HEK293 (cell line): ENCODE data around the gene GGT5.

ENCODE experiments used
- CTCF ChIA-PET: fragments of 350-600 bp; formaldehyde crosslinking; extraction: SDS; loops from one replicate; lab custom pipeline; 2021; ENCODE audit warnings: antibody characterized with exemption; lab: Yijun Ruan, JAX
- POLR2A ChIA-PET: fragments of 300-600 bp; formaldehyde crosslinking; extraction: SDS; loops from one replicate; lab custom pipeline; 2020; ENCODE audit warnings: antibody characterized with exemption, inconsistent platforms; lab: Yijun Ruan, JAX
- H3K27ac ChIP-seq: fragments of 200-500 bp; sonication (Bioruptor generic); 2 replicates; pipeline ENCODE4 v1.5.1; 2014; ENCODE audit warnings: low read depth, low read length, control low read depth, inconsistent platforms; ENCODE audit errors: extremely low read depth
- H3K36me3 ChIP-seq, 2 experiments: fragments of 200-500 bp in 1 of 2; sonication (Bioruptor generic) in 1 of 2; 1 replicate in 1 of 2; 2 replicates in 1 of 2; pipeline ENCODE4 v1.5.1; 2014 to 2017; ENCODE audit warnings: inconsistent platforms in 2 of 2, low read length in 2 of 2; ENCODE audit not compliant: control insufficient read depth in 2 of 2, insufficient read depth in 1 of 2
- H3K4me1 ChIP-seq: fragments of 200-500 bp; sonication (Bioruptor generic); 2 replicates; pipeline ENCODE4 v1.5.1; 2014; ENCODE audit warnings: mild to moderate bottlenecking, low read length, inconsistent platforms; ENCODE audit not compliant: control insufficient read depth, insufficient read depth
- H3K4me3 ChIP-seq: 2 replicates; pipeline ENCODE4 v1.5.1; 2011; ENCODE audit warnings: low read depth, mild to moderate bottlenecking, control low read depth, low read length, moderate library complexity
- H3K9me3 ChIP-seq: fragments of 200-500 bp; sonication (Bioruptor generic); 2 replicates; pipeline ENCODE4 v1.5.1; 2014; ENCODE audit warnings: low read depth, low read length, inconsistent platforms; ENCODE audit not compliant: control insufficient read depth, insufficient read depth
- ZNF19 ChIP-seq: fragments of 450-650 bp; formaldehyde crosslinking; IDR thresholded peaks from 2 replicates; pipeline ENCODE4; 2016; ENCODE audit warnings: missing biosample characterization, missing genetic modification characterization, low read depth
- ZNF530 ChIP-seq: fragments of 450-650 bp; formaldehyde crosslinking; IDR thresholded peaks from 2 replicates; pipeline ENCODE4 v1.5.1; 2016; ENCODE audit warnings: low read depth, missing biosample characterization, missing genetic modification characterization
- ZNF596 ChIP-seq: fragments of 450-650 bp; IDR thresholded peaks from 2 replicates; pipeline ENCODE4 v1.5.0; 2018; ENCODE audit warnings: missing biosample characterization, mild to moderate bottlenecking, missing genetic modification characterization, moderate library complexity
- ZXDB ChIP-seq: fragments of 450-650 bp; formaldehyde crosslinking; IDR thresholded peaks from 2 replicates; pipeline ENCODE4 v1.5.1; 2016; ENCODE audit warnings: missing biosample characterization, missing genetic modification characterization
- TF ChIP-seq, protein P1 (sequence below): fragments of 450-650 bp; formaldehyde crosslinking; IDR thresholded peaks from 2 replicates; pipeline ENCODE4 v1.5.1; 2016; ENCODE audit warnings: missing biosample characterization, missing genetic modification characterization
- TF ChIP-seq, protein P2 (sequence below): fragments of 450-650 bp; formaldehyde crosslinking; IDR thresholded peaks from 2 replicates; pipeline ENCODE4 v1.5.1; 2016; ENCODE audit warnings: missing biosample characterization, missing genetic modification characterization
- TF ChIP-seq, protein P3 (sequence below): IDR thresholded peaks from 2 replicates; pipeline ENCODE4 v1.6.1; 2011; ENCODE audit warnings: mild to moderate bottlenecking, low read depth, low read length, borderline replicate concordance
- TF ChIP-seq, protein P4 (sequence below): fragments of 450-650 bp; formaldehyde crosslinking; IDR thresholded peaks from 2 replicates; pipeline ENCODE4 v1.5.1; 2016; ENCODE audit warnings: missing biosample characterization, missing genetic modification characterization
- TF ChIP-seq, protein P5 (sequence below): fragments of 450-650 bp; IDR thresholded peaks from 2 replicates; pipeline ENCODE4 v1.5.1; 2018; ENCODE audit warnings: missing biosample characterization, mild to moderate bottlenecking, missing genetic modification characterization
- TF ChIP-seq, protein P6 (sequence below): fragments of 450-650 bp; formaldehyde crosslinking; IDR thresholded peaks from 2 replicates; pipeline ENCODE4 v1.5.1; 2016; ENCODE audit warnings: missing biosample characterization, missing genetic modification characterization, low read depth

The GGT5 gene

DNA sequence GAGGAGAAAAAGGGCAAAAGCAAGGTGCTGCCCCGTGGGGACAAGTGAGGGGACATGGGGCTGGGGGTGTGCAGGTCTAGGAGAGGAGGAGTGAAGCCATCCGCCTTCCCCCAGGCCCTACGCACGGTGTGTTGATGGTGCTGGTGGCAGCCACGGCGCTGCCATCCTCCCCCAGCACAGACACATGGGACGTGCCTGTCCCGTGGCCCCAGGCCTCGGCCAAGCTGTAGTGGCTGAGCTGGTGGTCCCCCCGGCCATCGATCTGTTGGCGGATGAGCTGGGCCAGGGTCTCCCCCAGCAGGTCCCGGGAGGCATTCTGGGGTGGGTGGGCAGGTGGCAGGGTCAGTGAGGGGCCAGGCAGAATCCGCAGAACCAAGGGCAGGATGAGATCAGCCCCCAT, 18.9 kb downstream of the GGT5 start (continued):
- TF ChIP-seq, protein P1, sequence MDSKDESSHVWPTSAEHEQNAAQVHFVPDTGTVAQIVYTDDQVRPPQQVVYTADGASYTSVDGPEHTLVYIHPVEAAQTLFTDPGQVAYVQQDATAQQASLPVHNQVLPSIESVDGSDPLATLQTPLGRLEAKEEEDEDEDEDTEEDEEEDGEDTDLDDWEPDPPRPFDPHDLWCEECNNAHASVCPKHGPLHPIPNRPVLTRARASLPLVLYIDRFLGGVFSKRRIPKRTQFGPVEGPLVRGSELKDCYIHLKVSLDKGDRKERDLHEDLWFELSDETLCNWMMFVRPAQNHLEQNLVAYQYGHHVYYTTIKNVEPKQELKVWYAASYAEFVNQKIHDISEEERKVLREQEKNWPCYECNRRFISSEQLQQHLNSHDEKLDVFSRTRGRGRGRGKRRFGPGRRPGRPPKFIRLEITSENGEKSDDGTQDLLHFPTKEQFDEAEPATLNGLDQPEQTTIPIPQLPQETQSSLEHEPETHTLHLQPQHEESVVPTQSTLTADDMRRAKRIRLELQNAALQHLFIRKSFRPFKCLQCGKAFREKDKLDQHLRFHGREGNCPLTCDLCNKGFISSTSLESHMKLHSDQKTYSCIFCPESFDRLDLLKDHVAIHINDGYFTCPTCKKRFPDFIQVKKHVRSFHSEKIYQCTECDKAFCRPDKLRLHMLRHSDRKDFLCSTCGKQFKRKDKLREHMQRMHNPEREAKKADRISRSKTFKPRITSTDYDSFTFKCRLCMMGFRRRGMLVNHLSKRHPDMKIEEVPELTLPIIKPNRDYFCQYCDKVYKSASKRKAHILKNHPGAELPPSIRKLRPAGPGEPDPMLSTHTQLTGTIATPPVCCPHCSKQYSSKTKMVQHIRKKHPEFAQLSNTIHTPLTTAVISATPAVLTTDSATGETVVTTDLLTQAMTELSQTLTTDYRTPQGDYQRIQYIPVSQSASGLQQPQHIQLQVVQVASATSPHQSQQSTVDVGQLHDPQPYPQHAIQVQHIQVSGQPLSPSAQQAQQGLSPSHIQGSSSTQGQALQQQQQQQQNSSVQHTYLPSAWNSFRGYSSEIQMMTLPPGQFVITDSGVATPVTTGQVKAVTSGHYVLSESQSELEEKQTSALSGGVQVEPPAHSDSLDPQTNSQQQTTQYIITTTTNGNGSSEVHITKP (tag by site-specific recombination): no peak
- TF ChIP-seq ZNF530 (tag by site-specific recombination) (no peak), ZXDB (tag by site-specific recombination) (no peak), ZNF19 (tag by site-specific recombination) (no peak)
- TF ChIP-seq, protein P2, sequence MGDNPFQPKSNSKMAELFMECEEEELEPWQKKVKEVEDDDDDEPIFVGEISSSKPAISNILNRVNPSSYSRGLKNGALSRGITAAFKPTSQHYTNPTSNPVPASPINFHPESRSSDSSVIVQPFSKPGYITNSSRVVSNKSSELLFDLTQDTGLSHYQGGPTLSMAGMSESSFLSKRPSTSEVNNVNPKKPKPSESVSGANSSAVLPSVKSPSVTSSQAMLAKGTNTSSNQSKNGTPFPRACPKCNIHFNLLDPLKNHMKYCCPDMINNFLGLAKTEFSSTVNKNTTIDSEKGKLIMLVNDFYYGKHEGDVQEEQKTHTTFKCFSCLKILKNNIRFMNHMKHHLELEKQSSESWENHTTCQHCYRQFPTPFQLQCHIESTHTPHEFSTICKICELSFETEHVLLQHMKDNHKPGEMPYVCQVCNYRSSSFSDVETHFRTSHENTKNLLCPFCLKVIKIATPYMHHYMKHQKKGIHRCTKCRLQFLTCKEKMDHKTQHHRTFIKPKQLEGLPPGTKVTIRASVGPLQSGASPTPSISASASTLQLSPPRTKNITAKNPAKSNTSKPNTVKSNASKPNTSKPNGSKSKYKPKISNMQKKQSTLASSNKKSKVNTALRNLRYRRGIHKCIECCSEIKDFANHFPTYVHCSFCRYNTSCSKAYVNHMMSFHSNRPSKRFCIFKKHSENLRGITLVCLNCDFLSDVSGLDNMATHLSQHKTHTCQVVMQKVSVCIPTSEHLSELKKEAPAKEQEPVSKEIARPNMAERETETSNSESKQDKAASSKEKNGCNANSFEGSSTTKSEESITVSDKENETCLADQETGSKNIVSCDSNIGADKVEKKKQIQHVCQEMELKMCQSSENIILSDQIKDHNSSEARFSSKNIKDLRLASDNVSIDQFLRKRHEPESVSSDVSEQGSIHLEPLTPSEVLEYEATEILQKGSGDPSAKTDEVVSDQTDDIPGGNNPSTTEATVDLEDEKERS (tag by site-specific recombination): no peak
- TF ChIP-seq, protein P3, sequence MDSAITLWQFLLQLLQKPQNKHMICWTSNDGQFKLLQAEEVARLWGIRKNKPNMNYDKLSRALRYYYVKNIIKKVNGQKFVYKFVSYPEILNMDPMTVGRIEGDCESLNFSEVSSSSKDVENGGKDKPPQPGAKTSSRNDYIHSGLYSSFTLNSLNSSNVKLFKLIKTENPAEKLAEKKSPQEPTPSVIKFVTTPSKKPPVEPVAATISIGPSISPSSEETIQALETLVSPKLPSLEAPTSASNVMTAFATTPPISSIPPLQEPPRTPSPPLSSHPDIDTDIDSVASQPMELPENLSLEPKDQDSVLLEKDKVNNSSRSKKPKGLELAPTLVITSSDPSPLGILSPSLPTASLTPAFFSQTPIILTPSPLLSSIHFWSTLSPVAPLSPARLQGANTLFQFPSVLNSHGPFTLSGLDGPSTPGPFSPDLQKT: no peak
- TF ChIP-seq, protein P4, sequence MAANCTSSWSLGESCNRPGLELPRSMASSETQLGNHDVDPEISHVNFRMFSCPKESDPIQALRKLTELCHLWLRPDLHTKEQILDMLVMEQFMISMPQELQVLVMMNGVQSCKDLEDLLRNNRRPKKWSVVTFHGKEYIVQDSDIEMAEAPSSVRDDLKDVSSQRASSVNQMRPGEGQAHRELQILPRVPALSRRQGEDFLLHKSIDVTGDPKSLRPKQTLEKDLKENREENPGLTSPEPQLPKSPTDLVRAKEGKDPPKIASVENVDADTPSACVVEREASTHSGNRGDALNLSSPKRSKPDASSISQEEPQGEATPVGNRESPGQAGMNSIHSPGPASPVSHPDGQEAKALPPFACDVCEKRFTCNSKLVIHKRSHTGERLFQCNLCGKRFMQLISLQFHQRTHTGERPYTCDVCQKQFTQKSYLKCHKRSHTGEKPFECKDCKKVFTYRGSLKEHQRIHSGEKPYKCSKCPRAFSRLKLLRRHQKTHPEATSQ (tag by site-specific recombination): no peak
- TF ChIP-seq, protein P5, sequence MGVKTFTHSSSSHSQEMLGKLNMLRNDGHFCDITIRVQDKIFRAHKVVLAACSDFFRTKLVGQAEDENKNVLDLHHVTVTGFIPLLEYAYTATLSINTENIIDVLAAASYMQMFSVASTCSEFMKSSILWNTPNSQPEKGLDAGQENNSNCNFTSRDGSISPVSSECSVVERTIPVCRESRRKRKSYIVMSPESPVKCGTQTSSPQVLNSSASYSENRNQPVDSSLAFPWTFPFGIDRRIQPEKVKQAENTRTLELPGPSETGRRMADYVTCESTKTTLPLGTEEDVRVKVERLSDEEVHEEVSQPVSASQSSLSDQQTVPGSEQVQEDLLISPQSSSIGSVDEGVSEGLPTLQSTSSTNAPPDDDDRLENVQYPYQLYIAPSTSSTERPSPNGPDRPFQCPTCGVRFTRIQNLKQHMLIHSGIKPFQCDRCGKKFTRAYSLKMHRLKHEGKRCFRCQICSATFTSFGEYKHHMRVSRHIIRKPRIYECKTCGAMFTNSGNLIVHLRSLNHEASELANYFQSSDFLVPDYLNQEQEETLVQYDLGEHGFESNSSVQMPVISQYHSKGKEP (tag by site-specific recombination): no peak

DNA sequence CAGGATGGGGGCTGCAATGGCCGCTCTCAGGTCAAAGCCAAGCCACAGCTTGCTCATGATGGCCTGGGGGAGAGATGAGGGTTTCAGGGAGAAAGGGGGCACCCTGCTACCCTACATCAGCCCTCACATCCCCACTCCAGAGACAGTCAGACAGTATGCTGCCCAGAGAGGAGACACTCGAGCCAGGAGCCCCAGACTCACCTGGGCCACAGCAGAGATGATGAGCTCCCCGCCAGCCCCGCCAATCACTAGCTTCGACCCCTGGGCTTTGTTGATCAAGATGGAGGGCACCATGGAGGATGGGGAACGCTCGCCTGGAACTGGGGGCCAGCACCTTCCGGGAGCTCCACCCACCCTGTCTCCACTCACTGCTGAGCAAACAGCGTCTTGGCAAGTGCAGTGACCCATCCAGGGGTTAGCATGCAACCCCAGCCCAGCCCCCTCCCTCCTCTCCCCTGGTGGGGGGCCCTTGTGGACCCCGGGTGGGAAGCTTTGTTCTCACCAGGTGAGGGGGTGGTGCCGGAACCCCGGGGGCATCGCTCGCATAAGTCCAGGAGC, 19.8 kb downstream of the GGT5 start:
- H3K4me3 ChIP-seq: no peak overlapping the region
- H3K4me1 ChIP-seq: no peaks in the 10 kb centered on the region
- ChIA-PET CTCF (interaction anchor here (1.2 kb wide), 1 partner anchor 18 kb away, joined by 3 read pairs; no protein-coding TSS in a partner anchor), POLR2A (no interaction called here)
- no peaks in the 10 kb centered on the region for H3K9me3 ChIP-seq
- no peaks in the 10 kb centered on the region for H3K36me3 ChIP-seq
- no peak overlapping the region for H3K27ac ChIP-seq
- TF ChIP-seq ZNF596 (tag by site-specific recombination) (no peak), ZNF19 (tag by site-specific recombination) (no peak)
- TF ChIP-seq, protein P6, sequence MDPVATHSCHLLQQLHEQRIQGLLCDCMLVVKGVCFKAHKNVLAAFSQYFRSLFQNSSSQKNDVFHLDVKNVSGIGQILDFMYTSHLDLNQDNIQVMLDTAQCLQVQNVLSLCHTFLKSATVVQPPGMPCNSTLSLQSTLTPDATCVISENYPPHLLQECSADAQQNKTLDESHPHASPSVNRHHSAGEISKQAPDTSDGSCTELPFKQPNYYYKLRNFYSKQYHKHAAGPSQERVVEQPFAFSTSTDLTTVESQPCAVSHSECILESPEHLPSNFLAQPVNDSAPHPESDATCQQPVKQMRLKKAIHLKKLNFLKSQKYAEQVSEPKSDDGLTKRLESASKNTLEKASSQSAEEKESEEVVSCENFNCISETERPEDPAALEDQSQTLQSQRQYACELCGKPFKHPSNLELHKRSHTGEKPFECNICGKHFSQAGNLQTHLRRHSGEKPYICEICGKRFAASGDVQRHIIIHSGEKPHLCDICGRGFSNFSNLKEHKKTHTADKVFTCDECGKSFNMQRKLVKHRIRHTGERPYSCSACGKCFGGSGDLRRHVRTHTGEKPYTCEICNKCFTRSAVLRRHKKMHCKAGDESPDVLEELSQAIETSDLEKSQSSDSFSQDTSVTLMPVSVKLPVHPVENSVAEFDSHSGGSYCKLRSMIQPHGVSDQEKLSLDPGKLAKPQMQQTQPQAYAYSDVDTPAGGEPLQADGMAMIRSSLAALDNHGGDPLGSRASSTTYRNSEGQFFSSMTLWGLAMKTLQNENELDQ (tag by site-specific recombination): no peak
